Stimulated activated CD4-positive, alpha-beta T cell treated with anti-CD3 and anti-CD28 coated beads, Interleukin-15, amount 100 ng/mL, for 24 hours (primary cell): ENCODE results near the gene IL3RA.
"Not testable (repeated sequence)": the region's sequence is repeated elsewhere in the genome, so short reads cannot be mapped to it uniquely, and the experiment has no call there.

Source experiments
- DNase-seq: peaks from one replicate; pipeline ENCODE4 v3.0.0-alpha.2; 2020

IL3RA gene

DNA sequence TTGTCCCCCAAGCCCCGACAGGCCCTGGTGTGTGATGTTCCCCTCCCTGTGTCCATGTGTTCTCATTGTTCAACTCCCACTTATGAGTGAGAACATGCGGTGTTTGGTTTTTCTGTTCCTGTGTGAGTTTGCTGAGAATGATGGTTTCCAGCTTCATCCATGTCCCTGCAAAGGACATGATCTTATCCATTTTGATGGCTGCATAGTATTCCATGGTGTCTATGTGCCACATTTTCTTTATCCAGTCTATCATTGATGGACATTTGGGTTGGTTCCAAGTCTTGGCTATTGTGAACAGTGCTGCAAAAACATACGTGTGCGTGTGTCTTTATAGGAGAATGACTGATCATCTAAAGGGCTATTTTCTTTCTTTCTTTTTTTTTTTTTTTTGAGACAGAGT, 4.2 kb upstream of the IL3RA start:
- not testable (repeated sequence) for DNase-seq

GRCh38 chrX:1334854-1335253, 1.7 kb upstream of the IL3RA start:
- DNase-seq = no peak

- DNase-seq = no peak
Observed at GRCh38 chrX:1336948-1337779, 579 bp downstream of the IL3RA start.

DNA sequence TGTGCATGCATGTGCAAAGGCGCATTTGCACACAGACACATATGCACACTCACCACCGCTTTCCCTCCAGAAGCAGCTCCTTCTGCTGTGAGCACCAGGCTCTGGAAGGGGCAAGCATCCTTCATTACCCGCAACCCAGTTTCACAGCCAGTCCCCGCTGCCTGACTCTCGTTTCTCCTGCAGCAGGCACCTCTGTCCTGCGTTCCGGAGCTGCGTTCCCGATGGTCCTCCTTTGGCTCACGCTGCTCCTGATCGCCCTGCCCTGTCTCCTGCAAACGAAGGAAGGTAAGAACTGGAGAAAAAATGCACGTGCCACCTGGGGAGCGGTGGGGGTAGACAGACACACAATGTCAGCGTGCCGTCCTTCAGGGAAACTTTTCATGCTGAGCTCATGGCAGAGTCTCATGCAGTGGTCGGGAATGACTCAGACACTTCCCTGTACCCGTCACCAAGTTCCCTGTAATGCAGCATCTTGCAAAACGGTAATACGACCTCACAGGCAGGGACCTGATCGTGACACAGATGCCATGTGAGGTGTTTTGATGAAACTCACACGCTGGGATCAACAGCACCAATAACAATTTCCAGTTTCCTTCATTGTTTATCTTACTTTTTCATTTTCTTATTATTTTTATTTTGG, 5.1 kb downstream of the IL3RA start:
- no peak for DNase-seq

DNA sequence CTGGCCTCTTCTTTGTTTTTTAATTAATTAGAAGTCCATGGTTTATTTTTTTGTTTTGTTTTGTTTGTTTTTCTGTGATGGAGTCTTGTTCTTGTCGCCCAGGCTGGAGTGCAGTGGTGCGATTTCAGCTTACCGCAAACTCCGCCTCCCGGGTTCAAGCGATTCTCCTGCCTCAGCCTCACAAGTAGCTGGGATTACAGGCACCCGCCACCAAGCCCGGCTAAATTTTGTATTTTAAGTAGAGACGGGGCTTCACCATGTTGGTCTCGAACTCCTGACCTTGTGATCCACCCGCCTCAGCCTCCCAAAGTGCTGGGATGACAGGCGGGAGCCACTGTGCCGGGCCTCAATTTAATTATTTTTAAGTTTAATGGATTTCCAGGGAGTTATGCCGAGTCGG, 13.0 kb downstream of the IL3RA start:
- not testable (repeated sequence) for DNase-seq

- DNase-seq = no peak
Observed at GRCh38 chrX:1351981-1352714, 15.6 kb downstream of the IL3RA start.

GRCh38 chrX:1354036-1355019, 17.7 kb downstream of the IL3RA start:
- no peak for DNase-seq

DNA sequence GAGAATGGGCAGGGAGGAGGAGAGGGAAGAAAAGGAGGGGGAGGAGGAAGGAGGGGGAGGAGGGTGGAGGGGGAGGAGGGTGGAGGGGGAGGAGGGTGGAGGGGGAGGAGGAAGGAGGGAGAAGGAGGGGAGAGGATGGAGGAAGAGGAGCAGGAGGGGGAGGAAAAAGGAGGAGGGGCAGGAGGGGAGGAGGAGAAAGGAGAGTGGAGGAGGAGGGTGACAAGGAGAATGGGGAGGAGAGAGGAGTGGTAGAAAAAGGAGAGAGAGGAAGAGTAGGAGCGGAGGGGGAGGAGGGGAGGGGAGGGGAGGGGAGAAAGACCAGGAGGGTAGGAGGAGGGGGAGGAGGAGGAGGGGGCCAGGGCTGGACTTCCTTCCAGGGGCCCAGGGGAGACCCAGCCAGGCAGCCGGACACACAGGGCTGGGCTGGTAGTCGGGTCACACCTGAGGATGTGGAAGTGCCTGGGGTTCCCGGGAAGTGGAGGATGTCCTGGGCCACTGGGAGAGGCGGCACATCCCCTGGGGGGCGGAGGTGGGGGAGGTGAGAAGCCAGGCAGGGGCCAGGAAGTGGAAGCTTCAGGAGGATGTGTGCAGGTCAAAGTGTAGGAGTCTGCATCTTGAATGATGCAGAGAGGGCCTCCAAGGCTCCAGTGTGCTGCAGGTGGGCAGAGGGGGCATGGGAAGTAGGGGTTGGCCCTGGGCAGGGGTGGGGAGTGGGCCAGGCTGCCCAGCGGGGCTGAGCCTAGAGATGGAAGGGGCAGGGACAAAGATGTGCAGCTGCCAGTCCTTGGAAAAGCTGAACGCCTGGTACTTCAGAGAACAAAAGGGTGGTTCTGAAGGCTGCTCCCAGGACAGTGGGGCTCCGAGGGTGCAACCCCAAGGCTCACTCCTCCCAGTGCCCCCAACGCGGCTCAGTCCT, 18.8 kb downstream of the IL3RA start:
- no peak for DNase-seq

GRCh38 chrX:1357993-1358392, 21.4 kb downstream of the IL3RA start:
- DNase-seq = no peak

DNA sequence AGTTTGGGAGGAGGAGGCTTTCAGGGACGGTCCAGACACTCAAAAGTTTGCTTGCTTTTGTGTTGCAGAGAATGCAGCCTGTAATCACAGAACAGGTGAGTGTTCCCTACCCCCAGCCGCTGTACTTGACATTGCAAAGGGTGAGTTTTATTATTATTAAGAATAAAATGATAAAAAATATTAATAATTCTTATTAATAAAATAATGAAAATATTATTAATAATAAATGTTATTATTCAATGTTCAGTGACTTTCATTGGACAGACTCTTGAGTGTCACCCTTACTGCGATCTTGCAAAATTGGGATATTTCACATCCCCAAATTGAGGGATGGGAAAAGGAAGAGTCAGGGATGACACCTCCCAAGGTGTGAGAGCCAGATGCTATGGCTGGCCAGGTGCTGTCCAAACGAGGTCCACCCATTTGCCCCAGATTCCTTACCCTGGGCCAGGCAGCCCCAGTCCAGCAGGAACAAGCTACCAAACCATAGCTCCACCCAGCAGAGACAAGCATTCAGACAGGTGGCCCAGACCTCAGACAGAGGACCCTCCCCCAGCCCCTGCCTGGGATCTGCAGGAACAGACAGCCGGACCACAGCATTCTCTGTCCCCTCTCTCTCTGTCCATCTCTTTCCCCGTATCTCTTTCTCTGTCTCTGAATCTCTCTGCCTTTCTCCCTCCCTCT, 22.4 kb downstream of the IL3RA start:
- no peak for DNase-seq

- DNase-seq = no peak
Observed at GRCh38 chrX:1359477-1359873, 22.9 kb downstream of the IL3RA start.

- DNase-seq = no peak
Observed at GRCh38 chrX:1360171-1360570, 23.6 kb downstream of the IL3RA start.

GRCh38 chrX:1361275-1361674, 24.7 kb downstream of the IL3RA start:
- DNase-seq = no peak

GRCh38 chrX:1361910-1362309, 25.3 kb downstream of the IL3RA start:
- no peak for DNase-seq

DNA sequence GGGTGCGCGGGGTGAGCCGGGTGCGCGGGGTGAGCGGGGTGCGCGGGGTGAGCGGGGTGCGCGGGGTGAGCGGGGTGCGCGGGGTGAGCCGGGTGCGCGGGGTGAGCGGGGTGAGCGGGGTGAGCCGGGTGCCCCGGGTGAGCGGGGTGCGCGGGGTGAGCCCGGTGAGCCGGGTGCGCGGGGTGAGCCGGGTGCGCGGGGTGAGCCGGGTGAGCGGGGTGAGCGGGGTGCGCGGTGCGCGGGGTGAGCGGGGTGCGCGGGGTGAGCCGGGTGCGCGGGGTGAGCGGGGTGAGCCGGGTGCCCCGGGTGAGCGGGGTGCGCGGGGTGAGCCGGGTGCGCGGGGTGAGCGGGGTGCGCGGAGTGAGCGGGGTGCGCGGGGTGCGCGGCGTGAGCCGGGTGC, 29.8 kb downstream of the IL3RA start:
- not testable (repeated sequence) for DNase-seq

DNA sequence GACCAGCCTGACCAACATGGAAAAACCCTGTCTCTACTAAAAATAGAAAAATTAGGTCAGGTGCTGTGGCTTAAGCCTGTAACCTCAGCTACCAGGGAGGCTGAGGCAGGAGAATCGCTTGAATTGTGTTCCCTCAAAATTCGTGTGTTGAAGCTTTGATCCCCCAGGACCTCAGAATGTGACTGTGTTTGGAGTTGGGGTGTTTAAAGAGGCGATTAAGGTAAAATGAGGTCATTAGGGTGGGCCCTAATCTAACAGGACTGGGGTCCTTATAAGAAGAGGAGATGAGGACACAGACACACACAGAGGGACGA, 31.8 kb downstream of the IL3RA start:
- DNase-seq = no peak

GRCh38 chrX:1378306-1378759, 41.7 kb downstream of the IL3RA start:
- DNase-seq = no peak

GRCh38 chrX:1380672-1381233, 44.2 kb downstream of the IL3RA start:
- peak; percentile 41 for DNase-seq

DNA sequence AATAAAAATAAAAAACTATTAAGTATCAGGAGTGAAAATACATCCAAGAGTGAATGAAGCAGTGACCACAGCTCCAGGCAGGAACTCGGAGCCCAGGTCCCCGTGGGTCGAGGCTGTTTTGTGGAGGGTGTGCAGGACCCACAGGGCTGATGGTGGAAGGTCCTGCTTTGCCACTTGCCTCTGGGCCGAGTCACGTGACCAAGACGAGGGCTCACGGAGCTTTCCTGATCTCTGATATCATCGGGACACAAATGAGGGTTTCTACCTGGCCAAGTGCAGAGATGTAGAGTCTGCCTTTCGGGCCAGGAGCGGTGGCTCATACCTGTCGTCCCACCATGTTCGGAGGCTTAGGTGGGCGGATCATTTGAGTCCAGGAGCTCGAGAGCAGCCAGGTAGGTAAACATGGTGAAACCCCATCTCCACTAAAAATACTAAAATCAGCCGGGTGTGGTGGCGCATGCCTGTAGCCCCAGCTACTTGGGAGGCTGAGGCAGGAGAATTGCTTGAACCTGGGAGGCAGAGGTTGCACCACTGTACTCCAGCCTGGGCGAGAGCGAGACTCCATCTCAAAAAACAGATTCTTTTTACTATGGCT, 48.2 kb downstream of the IL3RA start:
- DNase-seq = peak; percentile 15
